ENCODE data around the gene DGLUCY. TPM values are rescaled to one million over a fixed set of nuclear protein-coding genes. Genes with fewer than 3 reads are reported as not detected.

DGLUCY gene
- total RNA-seq, 1 experiment from 2014 or later = 67.0 TPM

- no peak overlapping the region for H3K4me3 ChIP-seq (replicated peaks in 1 of 2; ENCODE audit: low read depth in 1 of 2, low read length in 2 of 2)
- no peaks in the 10 kb centered on the region for H3K27me3 ChIP-seq (ENCODE audit: insufficient read depth, low read length)
- RAD21 ChIA-PET (ENCODE audit: low non-redundant PET in 1 of 2, low total read pairs in 2 of 2, uncharacterized antibody in 2 of 2, unreplicated experiment in 2 of 2) = no interaction called here
- intact Hi-C loops (cut with micrococcal nuclease) = no loop called here
- no peak overlapping the region for H2AFZ ChIP-seq (ENCODE audit: low read depth, low read length, poor library complexity, severe bottlenecking)
- no peak overlapping the region for H3K27ac ChIP-seq (ENCODE audit: low read depth, low read length)
- H3K9ac ChIP-seq (ENCODE audit: low read length) = no peak overlapping the region
- BruUV-seq (replicated peaks) = no TSS peak
- H4K20me1 ChIP-seq (ENCODE audit: insufficient read depth) = no peaks in the 10 kb centered on the region
- no peaks in the 10 kb centered on the region for H3K79me2 ChIP-seq (ENCODE audit: insufficient read depth, low read length)
- no peak for ATAC-seq
- peaks cover 32 to 34% of the 10 kb centered on the region in 2 experiments for H3K36me3 ChIP-seq (ENCODE audit: control insufficient read depth in 1 of 2, insufficient read depth in 2 of 2, low read length in 2 of 2)
- DNase-seq (ENCODE audit: low read depth, low spot score) = no peak
- POLR2A ChIA-PET = no interaction called here
- TF ChIP-seq CEBPB (IDR thresholded peaks at IDR 0.05; ENCODE audit: low read depth) (no peak), EZH2 (IDR thresholded peaks at IDR 0.05) (no peak), RAD21 (IDR thresholded peaks at IDR 0.05; ENCODE audit: low read depth) (no peak), CBX3 (IDR thresholded peaks at IDR 0.05; ENCODE audit: low read depth) (no peak), JUND (IDR thresholded peaks at IDR 0.05) (no peak), EZH2phosphoT487 (IDR thresholded peaks at IDR 0.05; ENCODE audit: borderline replicate concordance) (no peak), MAX (IDR thresholded peaks at IDR 0.05) (no peak), ZFX (IDR thresholded peaks at IDR 0.05) (no peak), REST (IDR thresholded peaks at IDR 0.05; ENCODE audit: low read depth) (no peak), SIN3A (IDR thresholded peaks at IDR 0.05; ENCODE audit: low read depth) (no peak), POLR2A (IDR thresholded peaks at IDR 0.05; ENCODE audit: borderline replicate concordance, extremely low read depth, insufficient read depth, insufficient read length) (no peak), FOSL1 (IDR thresholded peaks at IDR 0.05; ENCODE audit: low read depth) (no peak)
- H3K9me2 ChIP-seq (ENCODE audit: insufficient read depth) = no peaks in the 10 kb centered on the region
- no peak overlapping the region for H3K4me2 ChIP-seq (ENCODE audit: low read length)
- no peaks in the 10 kb centered on the region for H3K9me3 ChIP-seq (ENCODE audit: control insufficient read depth in 1 of 2, insufficient read depth in 1 of 2, low read depth in 1 of 2, low read length in 2 of 2)
- CTCF ChIA-PET = interaction anchor here (2.4 kb wide), 1 partner anchor 14 kb away, joined by 7 read pairs; no protein-coding TSS in a partner anchor
- H3K4me1 ChIP-seq (ENCODE audit: control insufficient read depth in 1 of 2, insufficient read depth in 2 of 2, low read length in 2 of 2) = no peaks in the 10 kb centered on the region
Observed at GRCh38 chr14:91163316-91163715, 49.4 kb downstream of the DGLUCY start.
